Left lobe of liver (tissue), 2 donors: ENCODE data around the gene HTR1D. TPM values are rescaled to one million over a fixed set of nuclear protein-coding genes. Genes with fewer than 3 reads are reported as not detected.

Experiments
- ATAC-seq: fragments of 200-7000 bp; cut with Tn5 transposase; one replicate; pipeline ENCODE4 v1.9.1; 2020; ENCODE audit warnings: mild to moderate bottlenecking, moderate library complexity
- DNase-seq: peaks from one replicate; pipeline ENCODE4 v3.0.0-alpha.2; 2020; ENCODE audit warnings: low spot score
- total RNA-seq: library from RNA; stranded (reverse); gene quantifications from one replicate; pipeline ENCODE4 v1.2.1, GENCODE V29; 2021
- donor health status: DM: no; HTN: no; CAD: no; lungs with moderate emphysema.
- donor health status: DM: no; HTN: yes; CAD: no.

The HTR1D gene
- total RNA-seq, 1 donor from 2014 or later: not detected

- ATAC-seq (no peak), DNase-seq (peak; percentile 30)
Observed at GRCh38 chr1:23156940-23157339, 60.4 kb downstream of the HTR1D start.

- DNase-seq (no peak), ATAC-seq (no peak)
Observed at GRCh38 chr1:23152966-23153684, 64.2 kb downstream of the HTR1D start.

GRCh38 chr1:23150742-23151141 lies 66.6 kb downstream of the HTR1D start:
- DNase-seq (no peak), ATAC-seq (peak; percentile 51)

GRCh38 chr1:23150125-23150524 lies 67.2 kb downstream of the HTR1D start:
- no peak for DNase-seq
- ATAC-seq: no peak

- ATAC-seq (peak; percentile 95), DNase-seq (no peak)
Observed at GRCh38 chr1:23149114-23149513, 68.2 kb downstream of the HTR1D start.

- DNase-seq: no peak
- no peak for ATAC-seq
Observed at GRCh38 chr1:23148084-23148483, 69.2 kb downstream of the HTR1D start.

Other genes starting within 250 kb of the HTR1D start
- not detected for gene LACTBL1, start 244.6 kb downstream of the HTR1D start, total RNA-seq
- gene TEX46, start 201.7 kb downstream of the HTR1D start, total RNA-seq: not detected
- gene KDM1A, start 198.0 kb downstream of the HTR1D start, total RNA-seq: 20.0 TPM
- gene LUZP1, start 48.6 kb downstream of the HTR1D start, total RNA-seq: 5.6 TPM
- 32.2 TPM for gene HNRNPR, start 126.8 kb upstream of the HTR1D start, total RNA-seq
- 3.7 TPM for gene ZNF436, start 152.3 kb upstream of the HTR1D start, total RNA-seq
- 70.9 TPM for gene TCEA3, start 207.2 kb upstream of the HTR1D start, total RNA-seq